ENCODE results near the gene LLCFC1. TPM values are rescaled to one million over a fixed set of nuclear protein-coding genes. Genes with fewer than 3 reads are reported as not detected.

Gene LLCFC1
- total RNA-seq, 4 donors from 2014 or later: not detected

GRCh38 chr7:142984297-142984696 is 45.0 kb downstream of the LLCFC1 start:
- in situ Hi-C loops (cut with MboI; ENCODE audit: low sequenced_read_pairs in 4 of 4): no loop called here
- Histone ChIP-seq H3K9me3 (no peaks in the 10 kb centered on the region), H3K4me1 (no peaks in the 10 kb centered on the region), H3K27me3 (no peaks in the 10 kb centered on the region), H3K4me3 (no peak overlapping the region), H3K27ac (no peak overlapping the region), H3K36me3 (no peaks in the 10 kb centered on the region)
- intact Hi-C loops (cut with DNase I; ENCODE audit: low total_unique reads): no loop called here
- no peak for TF ChIP-seq CTCF (IDR thresholded peaks at IDR 0.05 in 4 of 5, conservative IDR thresholded peaks at IDR 0.05 in 1 of 5)
- no peak for TF ChIP-seq POLR2A (IDR thresholded peaks at IDR 0.05)
- no peak for DNase-seq
- ATAC-seq: no peak

Other genes with a start within 250 kb of the LLCFC1 start
- gene PRSS1, start 190.0 kb upstream of the LLCFC1 start, total RNA-seq: not detected
- not detected for gene PRSS2, start 168.5 kb upstream of the LLCFC1 start, total RNA-seq
- gene EPHB6, start 84.4 kb upstream of the LLCFC1 start, total RNA-seq: 1 to 10 TPM; 2.0 to 8.9 (median 2.8) TPM
- not detected for gene TRPV6, start 53.7 kb upstream of the LLCFC1 start, total RNA-seq
- not detected for gene TRPV5, start 5.7 kb upstream of the LLCFC1 start, total RNA-seq
- gene KEL, start 22.9 kb downstream of the LLCFC1 start, total RNA-seq: not detected
- gene OR9A2, start 87.6 kb downstream of the LLCFC1 start, total RNA-seq: not detected
- gene OR6V1, start 112.9 kb downstream of the LLCFC1 start, total RNA-seq: not detected
- not detected for gene PIP, start 192.6 kb downstream of the LLCFC1 start, total RNA-seq
- not detected for gene TAS2R39, start 243.9 kb downstream of the LLCFC1 start, total RNA-seq